GM21367 (cell line): ENCODE measurements around the gene KAT2B.
A peak's percentile ranks its signal among the peaks of the same experiment; 100 is the strongest.

ENCODE experiments used
- ATAC-seq: cut with Tn5 transposase; IDR thresholded peaks from one replicate; pipeline ENCODE4 v1.9.1; 2021; ENCODE audit not compliant: unreplicated experiment

The KAT2B gene

DNA sequence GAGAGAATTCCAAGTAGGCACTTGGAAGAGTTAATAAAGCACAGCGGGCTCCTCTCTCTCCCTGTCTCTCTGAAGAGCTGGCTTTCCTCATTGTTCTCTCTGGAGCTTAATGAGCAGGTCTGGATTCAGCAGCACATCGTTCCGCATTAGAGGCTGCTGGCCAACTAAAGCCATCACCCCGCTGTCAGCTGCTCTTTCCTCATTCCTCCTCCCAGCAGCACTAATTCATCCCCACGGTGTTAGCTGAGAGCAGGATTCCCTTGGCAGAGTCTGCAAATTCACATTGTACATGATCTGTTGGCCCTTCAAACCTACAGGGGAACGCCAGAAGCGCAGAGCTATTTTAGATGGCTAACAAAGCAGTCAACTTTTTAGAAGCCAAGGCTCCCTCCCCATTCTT, 101.6 kb downstream of the KAT2B start:
- no peak for ATAC-seq

DNA sequence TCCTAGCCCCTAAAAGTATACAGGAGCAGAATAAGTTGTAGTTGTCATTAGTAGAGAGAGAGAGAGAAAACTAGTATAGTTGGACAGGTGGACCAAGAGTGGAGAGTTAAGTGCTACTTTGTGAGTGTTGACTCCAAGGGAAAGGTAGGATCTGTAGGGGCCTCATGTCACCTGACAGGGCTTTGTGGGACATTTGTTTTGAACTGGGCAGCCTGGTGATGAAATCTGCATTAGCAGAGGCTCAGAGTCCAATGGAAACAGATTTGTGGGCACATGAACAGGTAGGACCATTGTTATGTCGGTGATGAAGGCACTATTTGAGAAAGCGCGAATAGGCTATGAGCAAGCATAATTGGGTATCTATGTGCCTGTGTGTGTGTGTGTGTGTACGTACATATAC, 102.3 kb downstream of the KAT2B start:
- ATAC-seq: no peak

- ATAC-seq: no peak
Measured at GRCh38 chr3:20143519-20143918, 103.3 kb downstream of the KAT2B start.

DNA sequence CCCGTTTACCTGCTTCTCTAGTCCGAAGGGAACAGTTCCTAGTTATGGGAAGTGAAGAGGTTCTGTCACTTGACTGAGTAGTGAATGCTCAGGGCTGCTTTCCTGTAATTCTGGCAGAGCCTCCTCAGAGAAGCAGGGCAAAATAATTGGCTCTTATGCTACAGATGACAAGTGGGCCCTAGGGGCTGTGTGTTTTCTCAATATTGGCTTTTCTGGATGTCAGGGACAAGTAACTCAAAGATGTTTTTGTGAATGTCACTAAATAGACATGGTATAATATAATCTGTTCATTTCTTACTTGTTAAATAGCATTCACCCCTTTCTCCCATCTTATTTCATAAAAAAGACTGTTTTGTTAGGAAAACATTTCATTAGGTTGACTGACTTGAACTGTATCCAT, 105.6 kb downstream of the KAT2B start:
- no peak for ATAC-seq

- ATAC-seq: no peak
Measured at GRCh38 chr3:20146301-20146700, 106.1 kb downstream of the KAT2B start.

- no peak for ATAC-seq
Measured at GRCh38 chr3:20147361-20147760, 107.1 kb downstream of the KAT2B start.

DNA sequence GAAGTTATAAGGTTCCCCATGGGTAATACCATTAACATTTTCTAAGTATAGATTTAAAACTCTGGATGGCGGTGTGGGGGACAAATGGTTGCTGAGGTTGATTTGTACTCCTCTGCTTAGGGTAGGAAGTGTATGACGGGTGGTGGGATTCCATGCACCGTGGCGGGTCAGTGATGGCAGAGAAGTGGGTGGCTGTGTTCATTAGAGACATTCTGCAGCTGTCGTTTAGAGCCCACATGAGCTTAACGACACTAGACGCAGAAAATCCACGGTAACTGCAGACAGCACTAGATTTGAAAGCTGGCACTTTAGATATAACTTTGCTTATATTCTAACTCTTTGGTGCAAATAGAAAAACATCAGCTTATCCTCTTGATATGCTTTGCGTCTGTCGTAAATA, 108.2 kb downstream of the KAT2B start:
- ATAC-seq: no peak

DNA sequence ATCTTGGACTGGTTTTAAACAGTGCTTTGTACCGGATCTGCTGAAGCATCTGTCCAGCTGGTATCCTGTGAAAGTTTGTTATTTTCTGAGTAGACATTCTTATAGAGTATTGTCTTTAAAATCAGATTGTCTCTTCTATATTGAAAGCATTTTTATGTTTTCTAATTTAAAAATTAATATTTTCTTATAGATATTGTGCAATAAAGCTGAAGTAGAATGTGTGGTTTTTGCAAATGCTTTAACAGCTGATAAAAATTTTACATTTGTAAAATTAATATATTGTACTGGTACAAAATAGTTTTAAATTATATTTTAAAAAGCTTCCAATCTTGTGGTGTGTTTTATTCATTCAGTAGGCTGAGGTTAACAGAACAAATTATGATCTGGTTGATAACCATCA, 113.8 kb downstream of the KAT2B start:
- ATAC-seq: no peak

DNA sequence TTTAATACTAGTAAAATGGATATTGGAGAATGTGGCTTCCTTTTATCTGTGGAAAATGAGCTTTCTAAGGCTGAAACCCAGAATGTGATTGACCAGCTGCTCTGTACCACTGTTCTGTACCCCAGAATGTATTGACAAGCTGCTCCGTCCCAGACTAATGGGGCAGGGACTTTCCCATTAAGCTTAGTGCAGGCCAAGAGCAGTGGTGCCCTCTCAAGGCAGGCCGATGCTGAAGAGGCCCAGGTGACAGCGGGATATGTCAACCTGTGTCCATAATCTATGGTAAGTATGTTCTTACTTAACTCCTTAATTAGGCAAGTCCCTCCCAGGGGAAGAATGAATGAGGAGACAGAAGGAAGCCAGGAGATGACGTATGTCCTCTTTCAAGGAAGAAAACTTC, 114.7 kb downstream of the KAT2B start:
- ATAC-seq: no peak

- ATAC-seq: no peak
Measured at GRCh38 chr3:20160230-20160629, 120.0 kb downstream of the KAT2B start.

DNA sequence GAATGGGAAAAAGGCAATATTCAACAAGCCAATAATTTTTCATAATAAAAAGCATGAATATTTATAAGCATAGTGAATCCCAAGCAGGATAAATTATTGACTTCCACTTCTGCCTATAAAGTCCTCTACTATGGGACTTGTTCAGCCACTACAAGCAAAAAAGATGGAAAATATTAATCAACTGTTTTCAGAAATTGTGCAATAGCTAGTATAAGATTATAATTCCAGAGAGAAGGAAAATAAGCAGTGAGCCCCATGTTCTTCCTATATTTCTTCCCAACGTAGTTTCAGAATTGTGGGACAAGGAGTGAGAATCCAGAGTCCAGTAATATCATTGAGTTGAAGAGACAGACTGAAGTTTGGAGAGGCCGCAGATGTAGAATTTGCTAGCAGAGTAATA, 121.5 kb downstream of the KAT2B start:
- no peak for ATAC-seq

DNA sequence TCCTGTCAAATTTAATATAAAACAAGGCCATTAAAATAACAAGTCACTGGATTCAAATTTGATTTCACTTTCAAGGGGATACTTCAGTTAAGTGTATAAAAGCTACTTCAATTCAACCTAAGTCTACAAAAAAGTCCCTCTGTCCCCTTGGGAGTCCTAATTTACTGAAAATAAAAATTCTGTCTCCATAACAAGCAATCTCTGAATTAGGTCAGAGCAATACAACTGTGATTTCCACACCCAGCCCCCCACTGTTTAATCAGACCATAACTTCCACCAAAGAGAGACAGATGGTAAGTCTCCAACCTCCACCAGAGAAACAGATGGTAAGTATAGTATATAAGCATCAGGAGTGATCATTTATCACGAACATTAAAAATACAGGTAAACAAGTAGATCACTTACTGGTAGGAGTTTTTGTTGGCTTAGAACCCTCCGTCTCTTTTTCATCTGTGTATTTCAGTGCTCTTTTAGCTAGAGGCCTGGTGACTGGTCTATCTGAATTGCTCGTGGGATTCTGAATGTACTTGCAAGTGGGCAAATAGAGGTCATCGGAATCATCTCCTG, 133.7 kb downstream of the KAT2B start:
- ATAC-seq: no peak

- no peak for ATAC-seq
Measured at GRCh38 chr3:20181276-20181675, 141.0 kb downstream of the KAT2B start.

- no peak for ATAC-seq
Measured at GRCh38 chr3:20182206-20182605, 142.0 kb downstream of the KAT2B start.

DNA sequence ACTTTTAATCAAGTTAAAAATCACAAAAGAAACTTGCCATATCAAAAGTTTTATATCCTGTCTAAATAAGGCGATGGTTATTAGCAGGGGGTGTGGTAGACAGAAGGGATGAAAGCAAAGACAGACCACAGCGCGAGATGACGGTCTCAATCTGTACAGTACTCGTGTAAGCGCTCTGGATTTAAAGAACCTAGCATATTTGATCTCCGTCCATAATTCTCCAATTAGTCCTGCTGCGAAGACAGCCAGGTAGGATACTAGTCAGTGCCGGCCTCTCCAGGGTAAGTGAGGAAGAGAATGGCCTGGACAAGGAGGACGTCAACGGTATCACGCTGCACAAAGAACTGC, 145.1 kb downstream of the KAT2B start:
- no peak for ATAC-seq

GRCh38 chr3:20185679-20186599, 145.7 kb downstream of the KAT2B start, which contains the start of gene SGO1:
Gene SGO1 (minus strand): TSS chr3:20186206. CDS start chr3:20184027, 2,179 bp downstream.
- peak; percentile 91 for ATAC-seq

DNA sequence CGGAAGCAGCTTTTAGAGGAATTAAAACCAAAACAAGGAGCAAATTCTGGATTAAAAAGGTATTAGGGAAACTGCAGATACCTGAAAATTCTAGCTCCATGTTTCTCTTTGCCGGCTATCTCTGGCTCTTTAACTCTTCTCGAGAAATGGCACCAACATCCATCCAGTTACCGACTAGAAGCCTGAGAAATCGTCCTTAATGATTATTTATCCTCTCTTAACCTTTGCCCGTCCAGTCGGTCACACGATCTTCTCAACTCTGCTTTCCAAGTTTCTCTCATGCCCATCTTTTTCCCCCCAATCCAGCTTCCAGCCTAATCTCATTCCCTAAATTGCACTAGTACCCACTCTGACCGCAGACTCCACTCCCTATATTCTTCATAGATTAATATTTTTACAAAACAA, 146.4 kb downstream of the KAT2B start:
- peak; percentile 3 for ATAC-seq

DNA sequence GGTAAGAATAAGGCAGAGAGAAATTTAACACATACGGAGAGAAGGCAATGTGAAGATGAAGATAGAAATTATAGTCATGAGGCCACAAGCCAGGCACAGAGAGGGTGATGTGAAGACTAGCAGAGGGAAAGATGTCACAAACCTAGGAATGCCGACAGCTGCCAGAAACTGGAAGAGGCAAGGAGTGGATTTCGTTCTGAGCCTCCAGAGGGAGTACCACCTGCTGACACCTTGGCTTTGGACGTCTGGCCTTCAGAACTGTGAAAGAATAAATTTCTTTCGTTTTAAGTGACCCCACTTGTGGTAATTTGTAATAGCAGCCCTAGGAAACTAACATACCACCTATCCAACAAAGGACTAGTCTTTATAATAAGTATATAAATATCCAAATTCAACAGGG, 150.7 kb downstream of the KAT2B start:
- no peak for ATAC-seq

- no peak for ATAC-seq
Measured at GRCh38 chr3:20194793-20195460, 154.7 kb downstream of the KAT2B start.

GRCh38 chr3:20197775-20198174, 157.5 kb downstream of the KAT2B start:
- ATAC-seq: no peak

- no peak for ATAC-seq
Measured at GRCh38 chr3:20201143-20201542, 160.9 kb downstream of the KAT2B start.
